Fibroblast of lung (primary cell): Measurements from ENCODE around the gene ZBED6.

ENCODE experiments used
- EZH2 ChIP-seq: IDR thresholded peaks from 2 replicates; pipeline ENCODE4 v1.5.1; 2012; ENCODE audit warnings: low read length, control low read depth, mild to moderate bottlenecking; ENCODE audit errors: missing control alignments
- TF ChIP-seq, protein P1 (sequence below), 2 donors: IDR thresholded peaks in 1 of 2; conservative IDR thresholded peaks in 1 of 2; 1 replicate in 1 of 2; 2 replicates in 1 of 2; pipeline ENCODE4 v1.5.1; 2011 to 2012; ENCODE audit warnings: low read length in 2 of 2, control low read depth in 1 of 2, inconsistent platforms in 1 of 2, low read depth in 1 of 2, mild to moderate bottlenecking in 1 of 2

DNA sequence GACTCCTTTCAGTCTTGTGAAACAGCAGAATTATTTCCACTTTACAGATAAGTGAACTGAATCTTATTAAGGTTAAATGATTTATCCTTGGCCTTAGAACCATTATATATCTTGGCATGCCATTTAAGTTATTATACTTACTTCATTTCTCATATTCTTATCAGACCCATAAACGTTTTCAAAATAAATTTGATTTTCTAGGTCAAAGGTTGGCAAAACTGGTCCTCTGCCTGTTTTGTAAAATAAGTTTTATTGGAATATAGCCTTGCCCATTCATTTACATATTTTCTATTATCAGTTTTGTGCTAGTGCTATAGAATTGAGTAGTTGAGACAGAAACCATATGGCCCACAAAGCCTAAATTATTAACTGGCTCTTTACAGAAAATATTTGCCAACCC lies 33.1 kb downstream of the ZBED6 start:
- TF ChIP-seq, protein P1, sequence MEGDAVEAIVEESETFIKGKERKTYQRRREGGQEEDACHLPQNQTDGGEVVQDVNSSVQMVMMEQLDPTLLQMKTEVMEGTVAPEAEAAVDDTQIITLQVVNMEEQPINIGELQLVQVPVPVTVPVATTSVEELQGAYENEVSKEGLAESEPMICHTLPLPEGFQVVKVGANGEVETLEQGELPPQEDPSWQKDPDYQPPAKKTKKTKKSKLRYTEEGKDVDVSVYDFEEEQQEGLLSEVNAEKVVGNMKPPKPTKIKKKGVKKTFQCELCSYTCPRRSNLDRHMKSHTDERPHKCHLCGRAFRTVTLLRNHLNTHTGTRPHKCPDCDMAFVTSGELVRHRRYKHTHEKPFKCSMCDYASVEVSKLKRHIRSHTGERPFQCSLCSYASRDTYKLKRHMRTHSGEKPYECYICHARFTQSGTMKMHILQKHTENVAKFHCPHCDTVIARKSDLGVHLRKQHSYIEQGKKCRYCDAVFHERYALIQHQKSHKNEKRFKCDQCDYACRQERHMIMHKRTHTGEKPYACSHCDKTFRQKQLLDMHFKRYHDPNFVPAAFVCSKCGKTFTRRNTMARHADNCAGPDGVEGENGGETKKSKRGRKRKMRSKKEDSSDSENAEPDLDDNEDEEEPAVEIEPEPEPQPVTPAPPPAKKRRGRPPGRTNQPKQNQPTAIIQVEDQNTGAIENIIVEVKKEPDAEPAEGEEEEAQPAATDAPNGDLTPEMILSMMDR (conservative IDR thresholded peaks at IDR 0.05 in 1 of 2, IDR thresholded peaks at IDR 0.05 in 1 of 2; ENCODE audit: low read depth in 1 of 2, low read length in 2 of 2), result no peak
- no peak for TF ChIP-seq EZH2
